Brain pericyte (primary cell): ENCODE data around the gene WDR91.
"Not testable (repeated sequence)": the region's sequence is repeated elsewhere in the genome, so short reads cannot be mapped to it uniquely, and the experiment has no call there.

ENCODE experiments used
- DNase-seq: peaks from one replicate; pipeline ENCODE4 v3.0.0-alpha.2; 2012; ENCODE audit warnings: low read depth, low spot score

WDR91 gene

DNA sequence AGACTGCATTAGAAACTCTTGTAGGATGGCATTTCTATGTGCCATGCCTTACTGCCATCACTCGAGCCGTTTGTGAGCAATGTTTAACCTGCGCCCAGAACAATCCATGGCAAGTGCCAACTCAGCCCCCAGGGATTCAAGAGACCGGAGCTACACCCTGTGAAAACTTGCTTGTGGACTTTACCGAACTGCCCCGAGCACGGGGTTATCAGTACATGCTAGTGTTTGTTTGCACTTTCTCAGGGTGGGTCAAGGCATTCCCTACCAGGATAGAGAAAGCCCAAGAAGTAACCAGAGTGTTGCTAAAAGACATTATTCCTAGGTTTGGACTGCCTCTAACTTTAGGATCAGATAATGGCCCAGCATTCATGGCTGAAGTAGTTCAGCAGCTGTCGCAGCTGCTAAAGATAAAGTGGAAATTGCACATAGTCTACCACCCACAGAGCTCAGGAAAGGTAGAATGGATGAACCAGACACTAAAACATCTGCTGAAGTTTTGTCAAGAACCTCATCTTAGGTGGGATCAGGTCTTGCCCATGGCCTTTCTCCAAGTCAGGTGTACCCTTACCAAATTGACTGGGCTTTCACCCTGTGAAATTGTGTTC is 31.9 kb downstream of the WDR91 start:
- DNase-seq, result no peak

DNA sequence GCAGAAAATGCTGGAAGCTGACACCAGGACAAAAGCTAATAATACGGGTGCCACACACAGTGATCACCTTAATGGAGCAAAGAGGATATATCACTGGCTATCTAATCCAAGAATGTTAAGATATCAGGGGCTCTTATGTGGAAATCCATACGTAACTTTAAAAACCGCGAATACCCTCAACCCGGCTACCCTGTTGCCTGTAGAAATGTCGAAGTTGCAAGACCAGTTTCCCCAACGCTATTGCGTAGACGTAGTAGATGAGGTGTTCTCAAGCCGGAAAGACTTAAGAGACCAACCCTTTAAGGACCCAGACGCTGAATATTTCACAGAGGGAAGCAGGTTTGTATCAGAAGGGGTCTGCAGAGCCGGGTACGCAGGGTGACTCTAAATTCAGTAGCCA is 33.0 kb downstream of the WDR91 start:
- DNase-seq, result no peak

DNA sequence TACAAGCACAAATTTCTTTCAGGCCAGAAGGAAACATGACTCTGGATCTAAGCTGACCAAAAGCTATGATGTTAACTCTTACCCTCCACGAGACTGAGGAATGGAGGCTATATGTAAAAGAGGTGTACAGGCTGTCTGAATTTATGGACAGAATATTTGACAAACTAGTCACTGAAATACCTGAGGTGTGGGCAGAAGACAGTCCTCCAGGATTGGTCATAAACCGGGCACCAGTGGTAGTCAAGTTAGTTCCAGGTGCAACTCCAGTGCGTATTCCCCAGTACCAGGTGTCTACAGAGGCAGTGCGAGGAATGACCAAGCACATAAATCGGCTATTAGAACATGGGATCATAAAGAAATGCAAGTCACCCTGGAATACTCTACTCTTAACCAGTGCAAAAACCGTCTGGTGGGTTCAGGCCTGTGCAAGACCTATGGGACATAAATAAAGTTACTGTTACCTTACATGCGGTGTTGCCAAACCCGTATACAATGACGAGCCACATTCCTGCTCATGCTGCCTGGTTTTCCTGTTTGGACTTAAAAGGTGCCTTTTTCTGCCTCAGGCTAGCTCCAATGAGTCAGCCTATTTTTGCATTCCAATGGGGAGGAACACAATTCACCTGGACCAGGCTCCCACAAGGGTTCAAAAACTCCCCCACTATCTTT is 34.2 kb downstream of the WDR91 start:
- no peak for DNase-seq

- DNase-seq, result no peak
These were observed 35.4 kb downstream of the WDR91 start for GRCh38 chr7:135175931-135176330.

DNA sequence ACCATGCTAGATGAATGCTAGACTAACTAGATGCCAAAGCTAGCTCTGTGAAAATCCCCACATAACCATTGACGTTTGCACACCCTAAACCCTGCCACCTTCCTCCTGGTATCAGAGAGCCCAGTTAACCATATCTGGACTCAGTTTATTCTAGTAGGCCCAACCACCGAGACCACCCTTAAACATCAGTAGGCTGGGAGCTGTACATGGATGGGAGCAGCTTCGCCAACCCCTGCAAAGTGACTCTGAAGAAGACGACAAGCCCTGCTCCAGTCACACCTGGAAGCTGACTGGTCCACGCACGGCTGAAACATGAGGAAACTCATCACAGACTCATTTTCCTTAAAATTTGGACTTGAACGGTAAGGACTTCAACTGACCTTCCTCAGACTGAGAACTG is 36.4 kb downstream of the WDR91 start:
- DNase-seq, result no peak

DNA sequence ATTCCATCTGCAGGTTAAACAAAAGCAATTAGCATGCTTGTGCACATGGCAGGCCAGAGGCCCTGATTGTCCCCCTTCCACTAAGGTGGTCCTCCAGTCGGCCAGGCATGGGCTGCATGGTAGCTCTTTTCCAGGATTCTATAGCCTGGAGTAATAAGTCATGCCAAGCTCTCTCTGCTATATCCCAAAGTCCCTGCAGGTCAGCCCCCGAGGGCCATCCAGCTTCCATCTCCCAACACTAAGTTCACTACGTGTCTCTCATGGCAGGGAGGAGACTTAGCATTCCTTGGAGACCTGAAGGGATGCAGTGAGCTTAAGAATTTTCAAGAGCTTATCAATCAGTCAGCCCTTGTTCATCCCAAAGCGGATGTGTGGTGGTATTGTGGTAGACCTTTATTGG is 37.4 kb downstream of the WDR91 start:
- not testable (repeated sequence) for DNase-seq

GRCh38 chr7:135171581-135172291 is 39.6 kb downstream of the WDR91 start:
- DNase-seq, result not testable (repeated sequence)

DNA sequence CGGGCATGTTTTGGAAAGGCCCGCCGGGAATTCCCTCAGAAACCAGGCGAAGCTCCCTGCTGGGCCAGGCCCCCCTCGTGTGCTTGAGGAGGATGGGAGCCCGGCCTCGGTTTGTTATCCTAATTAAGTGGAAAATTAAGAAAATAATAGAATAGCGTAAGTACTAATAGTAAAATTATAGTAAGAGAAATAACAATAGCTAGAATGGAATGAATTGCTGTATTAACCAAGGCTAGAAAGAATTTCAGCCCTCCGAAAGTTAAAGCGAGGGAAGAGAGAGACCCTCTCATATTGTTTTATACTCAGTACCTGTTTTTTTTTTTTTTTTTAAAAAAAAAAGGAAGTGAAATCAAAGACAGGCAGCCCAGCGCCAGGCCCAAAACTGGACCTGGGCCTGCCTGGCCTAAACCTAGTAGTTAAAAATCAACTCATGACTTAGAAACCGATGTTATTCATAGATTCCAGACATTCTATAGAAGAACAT is 40.3 kb downstream of the WDR91 start:
- DNase-seq, result not testable (repeated sequence)

DNA sequence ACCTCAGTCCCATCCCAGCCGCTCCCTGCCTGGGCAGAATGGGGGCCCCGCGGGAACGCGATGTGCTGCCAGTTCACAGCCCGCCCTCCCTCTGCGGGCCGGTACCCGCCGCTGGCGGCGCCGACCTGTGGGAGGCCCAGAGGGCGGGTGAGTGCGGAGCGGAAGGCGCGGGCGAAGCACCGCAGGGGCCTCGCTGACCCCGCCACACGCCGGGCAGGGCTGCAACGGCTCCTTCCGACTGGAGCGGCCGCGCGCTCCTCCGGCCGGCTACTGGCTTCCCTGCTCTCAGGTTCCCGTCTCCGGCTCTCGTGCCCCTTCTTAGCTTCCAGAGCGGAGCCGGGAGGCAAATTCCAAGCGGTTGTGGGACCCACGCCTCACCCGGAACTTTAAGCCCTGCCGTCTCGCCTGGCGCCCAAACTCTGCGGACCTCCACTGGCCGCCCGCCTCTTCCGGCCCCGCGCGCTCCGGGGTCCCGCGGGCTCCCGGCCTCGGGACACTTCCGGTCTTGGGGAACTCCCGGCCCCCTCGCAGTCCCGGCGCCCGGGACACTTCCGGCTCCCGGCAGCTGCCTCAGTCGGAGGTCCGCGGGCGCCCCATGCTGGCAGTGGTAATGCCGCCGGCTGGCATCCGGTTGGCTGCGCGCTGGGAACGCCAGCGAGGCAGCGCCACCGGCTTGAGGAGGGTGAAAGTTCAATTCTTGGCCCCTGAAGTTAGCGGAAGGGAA is 40.9 kb downstream of the WDR91 start, which contains the start of gene CYREN:
Gene CYREN (minus strand): TSS at position 434 of the 724 bp plus-strand sequence. CDS start 1,785 bp downstream, outside the sequence.
- no peak for DNase-seq

DNA sequence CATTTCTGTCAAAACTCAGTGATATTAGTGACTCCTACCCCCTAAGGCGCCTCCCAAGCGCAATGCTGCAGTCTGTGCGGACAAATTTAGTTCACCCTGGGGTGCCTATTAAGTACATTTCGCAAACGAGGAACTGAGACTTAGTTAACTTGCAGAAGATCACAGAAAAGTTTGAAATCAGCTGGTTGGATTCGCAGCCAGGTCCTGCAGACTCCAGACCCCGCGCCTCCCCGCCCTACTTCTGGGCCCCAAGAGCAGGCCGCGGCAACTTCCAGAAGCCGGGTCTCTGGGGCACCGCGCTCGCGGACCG is 41.4 kb downstream of the WDR91 start:
- DNase-seq, result no peak

GRCh38 chr7:135169141-135169963 is 42.0 kb downstream of the WDR91 start:
- no peak for DNase-seq

DNA sequence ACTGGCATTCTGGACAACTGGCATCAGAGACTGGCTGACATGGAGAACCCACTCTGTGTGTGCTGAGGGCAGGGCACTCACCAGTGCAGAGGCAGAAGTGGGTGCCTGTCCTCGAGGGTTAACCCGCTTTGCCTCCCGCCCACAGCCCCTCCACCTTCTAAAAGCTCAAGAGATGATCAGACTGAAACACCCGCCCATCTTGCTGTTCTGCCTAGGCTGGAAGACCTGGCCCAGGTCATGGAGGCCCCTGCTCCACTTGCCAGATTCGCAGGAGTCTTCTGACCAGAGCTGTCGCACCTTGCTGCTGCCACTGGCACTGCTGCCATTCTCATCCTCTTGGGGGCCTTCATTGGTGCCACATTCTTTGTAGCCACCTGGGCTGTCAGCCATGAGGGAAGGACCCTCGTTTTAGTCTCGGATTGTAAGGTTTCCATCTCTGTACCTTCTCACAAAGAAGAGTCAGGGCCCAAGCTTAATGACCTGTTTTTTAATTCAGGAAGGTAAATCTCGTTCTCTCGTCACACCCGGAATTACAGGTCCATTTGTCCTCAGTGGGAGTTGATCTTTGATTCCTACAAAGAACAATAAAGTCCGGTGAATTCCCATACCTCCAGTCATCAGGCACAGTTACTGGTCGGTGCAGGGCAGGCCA is 42.7 kb downstream of the WDR91 start:
- DNase-seq, result no peak

- DNase-seq, result no peak
These were observed 43.3 kb downstream of the WDR91 start for GRCh38 chr7:135168001-135168400.

DNA sequence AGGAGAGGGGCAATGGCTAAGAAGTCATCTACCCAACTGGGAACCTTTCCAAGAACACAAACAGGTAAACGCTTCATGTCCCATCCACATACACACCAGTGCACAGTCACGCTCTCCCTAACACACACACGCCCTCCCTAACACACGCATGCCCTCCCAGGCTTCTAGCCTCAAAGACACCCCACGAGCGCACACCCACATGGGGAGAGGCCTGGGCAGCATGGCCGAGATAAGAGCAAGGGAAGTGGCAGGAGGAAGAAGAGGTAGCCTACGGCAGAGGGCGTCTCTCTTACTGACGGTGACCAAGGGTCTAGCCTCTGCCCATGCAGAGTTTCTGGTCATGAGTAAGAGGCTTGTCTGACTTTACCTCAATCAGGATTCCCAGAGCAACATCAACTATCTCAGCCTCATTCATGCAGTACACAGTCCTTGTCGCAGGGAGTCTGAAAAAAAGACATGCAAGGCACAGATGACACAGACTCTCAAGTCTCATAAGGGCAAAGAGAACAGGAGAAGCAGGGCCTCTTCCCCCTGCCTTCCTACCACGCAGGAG is 43.9 kb downstream of the WDR91 start:
- DNase-seq, result no peak

DNA sequence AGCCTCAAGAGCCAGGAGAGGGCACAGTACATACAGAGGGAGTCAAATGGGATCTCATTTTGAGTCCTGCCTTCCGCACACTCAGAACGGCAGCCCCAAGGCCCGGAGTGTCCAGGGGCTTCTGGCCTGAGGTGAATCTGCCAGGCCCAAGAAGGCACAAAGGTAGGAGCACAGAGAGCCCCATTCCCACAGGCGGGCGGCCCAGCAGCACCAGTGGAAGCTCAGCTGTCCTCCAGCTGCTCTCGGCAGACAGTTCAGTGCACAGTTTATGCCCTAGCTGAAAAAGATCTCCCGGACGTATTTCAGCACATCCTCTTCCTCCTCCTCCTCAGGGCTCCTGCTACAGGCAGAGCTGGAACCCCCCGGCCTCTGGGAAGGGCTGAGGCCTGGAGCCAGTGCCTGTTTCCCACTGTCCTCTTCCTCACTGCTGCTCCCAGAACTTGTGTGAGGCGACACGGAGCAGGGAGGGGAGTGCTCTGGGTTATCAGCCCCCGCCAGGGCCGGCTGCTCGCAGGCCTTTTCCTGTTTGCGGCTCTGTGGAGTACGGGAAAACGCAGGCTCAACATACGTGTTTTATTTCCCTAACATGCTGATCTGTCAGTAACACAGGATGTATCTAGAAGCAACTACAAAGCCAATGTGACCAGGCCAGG is 44.9 kb downstream of the WDR91 start:
- no peak for DNase-seq

GRCh38 chr7:135165862-135166261 is 45.5 kb downstream of the WDR91 start:
- DNase-seq, result no peak

GRCh38 chr7:135164357-135165061 is 46.8 kb downstream of the WDR91 start:
- DNase-seq, result no peak

DNA sequence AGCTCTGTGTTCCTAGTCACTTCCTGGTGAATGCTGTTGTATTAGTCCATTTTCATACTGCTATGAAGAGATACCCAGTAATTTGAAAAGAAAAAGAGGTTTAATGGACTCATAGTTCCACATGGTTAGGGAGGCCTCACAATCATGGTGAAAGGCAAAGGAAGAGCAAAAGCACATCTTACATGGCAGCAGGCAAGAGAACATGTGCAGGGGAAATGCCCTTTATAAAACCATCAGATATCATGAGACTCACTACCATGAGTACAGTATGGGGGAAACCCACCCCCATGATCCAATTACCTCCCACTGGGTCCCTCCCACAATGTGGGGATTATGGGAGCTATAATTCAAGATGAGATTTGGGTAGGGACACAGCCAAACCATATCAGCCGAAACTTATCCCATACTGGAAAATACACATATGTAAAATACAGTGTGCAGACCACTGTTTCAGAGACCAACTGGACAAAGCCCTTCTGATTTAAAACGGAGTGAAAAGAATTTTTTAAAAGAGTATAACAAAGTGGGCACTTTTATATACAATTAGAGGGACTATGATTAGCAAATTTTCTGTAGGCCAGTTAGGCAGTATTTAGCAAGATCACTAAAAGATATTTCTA is 48.8 kb downstream of the WDR91 start:
- no peak for DNase-seq

DNA sequence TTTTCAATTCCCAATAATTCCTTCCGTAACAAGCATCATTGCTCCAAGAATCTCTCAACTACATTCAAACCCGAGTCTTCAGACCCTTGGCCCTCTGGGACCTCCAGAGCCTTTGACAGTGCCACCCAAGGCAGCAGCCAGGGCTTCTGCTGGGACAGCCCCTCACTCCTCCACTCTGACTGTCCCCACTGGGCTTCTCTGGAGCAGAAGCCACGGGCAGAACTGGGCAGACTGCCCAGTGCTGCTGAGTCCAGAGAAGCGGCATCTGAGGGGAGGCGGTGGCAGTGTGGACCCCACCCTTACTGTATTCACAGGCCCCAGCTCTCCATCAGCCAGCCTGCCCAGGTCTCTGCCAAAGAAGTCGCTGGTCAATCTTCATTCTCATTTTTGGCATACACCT is 49.7 kb downstream of the WDR91 start:
- no peak for DNase-seq
